HCT116 (cell line): ENCODE measurements around the gene LEKR1. TPM values are rescaled to one million over a fixed set of nuclear protein-coding genes. Genes with fewer than 3 reads are reported as not detected.

Source experiments
- ATAC-seq: fragments of 200-7000 bp; cut with Tn5 transposase; 2 replicates; pipeline ENCODE4 v1.9.1; 2020; ENCODE audit warnings: mild to moderate bottlenecking, moderate library complexity
- BruUV-seq: library from RNA; stranded (reverse); fragments of 400-500 nt; replicated peaks from 2 replicates; lab custom pipeline; 2021; lab: Mats Ljungman, UMichigan
- CTCF ChIA-PET: fragments of 300-600 bp; sonication (Branson Sonifier 250); formaldehyde crosslinking; loops from one replicate; lab custom pipeline; 2021; ENCODE audit warnings: antibody characterized with exemption; lab: Charles Lee
- POLR2A ChIA-PET: fragments of 300-600, 350-600 bp; sonication (Branson Sonifier 250); formaldehyde crosslinking; loops from one replicate; lab custom pipeline; 2021; ENCODE audit warnings: antibody characterized with exemption; lab: Charles Lee
- RAD21 ChIA-PET, 2 experiments: fragments of 300-600 bp; sonication (Branson Sonifier 250); formaldehyde crosslinking; loops; one replicate each; lab custom pipeline; 2023; ENCODE audit warnings: low total read pairs in 2 of 2; ENCODE audit not compliant: uncharacterized antibody in 2 of 2, unreplicated experiment in 2 of 2, low non-redundant PET in 1 of 2; lab: Charles Lee
- DNase-seq: peaks from one replicate; pipeline ENCODE4 v3.0.0-alpha.2; 2010; ENCODE audit warnings: low read depth, low spot score
- H2AFZ ChIP-seq: fragments of 200-600 bp; shearing (Covaris generic), sonication (generic); 2 replicates; pipeline ENCODE4 v1.6.1; 2017; ENCODE audit warnings: low read depth, mixed run types, mixed read lengths, antibody characterized with exemption, low read length; ENCODE audit not compliant: poor library complexity, severe bottlenecking
- H3K27ac ChIP-seq: 2 replicates; pipeline ENCODE4 v1.5.1; 2012; ENCODE audit warnings: low read depth, low read length
- H3K27me3 ChIP-seq: fragments of 200-600 bp; sonication (generic); 2 replicates; pipeline ENCODE4 v1.6.1; 2016; ENCODE audit warnings: mixed run types, low read length, mixed read lengths; ENCODE audit not compliant: insufficient read depth
- H3K36me3 ChIP-seq, 2 experiments: fragments of 200-500 bp in 1 of 2; fragments of 200-600 bp in 1 of 2; sonication (Bioruptor generic) in 1 of 2; sonication (generic) in 1 of 2; 2 replicates each; pipeline versions ENCODE4 v1.5.1 to v1.6.1; 2014 to 2016; ENCODE audit warnings: low read length in 2 of 2, inconsistent platforms in 1 of 2, mixed read lengths in 1 of 2, mixed run types in 1 of 2; ENCODE audit not compliant: insufficient read depth in 2 of 2, control insufficient read depth in 1 of 2
- H3K4me1 ChIP-seq, 2 experiments: fragments of 200-600 bp in 1 of 2; sonication (generic) in 1 of 2; 2 replicates each; pipeline versions ENCODE4 v1.5.1 to v1.6.1; 2012 to 2017; ENCODE audit warnings: low read length in 2 of 2, inconsistent platforms in 1 of 2, mild to moderate bottlenecking in 1 of 2, mixed read lengths in 1 of 2, mixed run types in 1 of 2, moderate library complexity in 1 of 2; ENCODE audit not compliant: insufficient read depth in 2 of 2, control insufficient read depth in 1 of 2
- H3K4me2 ChIP-seq: fragments of 200-600 bp; sonication (generic); 2 replicates; pipeline ENCODE4 v1.6.1; 2017; ENCODE audit warnings: mixed run types, low read length, mixed read lengths
- H3K4me3 ChIP-seq, 2 experiments: fragments of 200-600 bp in 1 of 2; sonication (generic) in 1 of 2; replicated peaks in 1 of 2; 2 replicates each; pipeline ENCODE4 v1.5.1; 2011 to 2016; ENCODE audit warnings: low read length in 2 of 2, control low read depth in 1 of 2, low read depth in 1 of 2, mild to moderate bottlenecking in 1 of 2, mixed read lengths in 1 of 2, mixed run types in 1 of 2
- H3K79me2 ChIP-seq: fragments of 200-600 bp; sonication (generic); 2 replicates; pipeline ENCODE4 v1.6.1; 2017; ENCODE audit warnings: mild to moderate bottlenecking, mixed run types, low read length, moderate library complexity, mixed read lengths; ENCODE audit not compliant: insufficient read depth
- H3K9ac ChIP-seq: fragments of 200-600 bp; sonication (generic); 2 replicates; pipeline ENCODE4 v1.6.1; 2016; ENCODE audit warnings: low read length, mixed read lengths
- H3K9me2 ChIP-seq: fragments of 200-600 bp; sonication (generic), shearing (Covaris generic); 2 replicates; pipeline ENCODE4 v1.6.1; 2017; ENCODE audit warnings: mixed run types, mild to moderate bottlenecking, moderate library complexity; ENCODE audit not compliant: insufficient read depth
- H3K9me3 ChIP-seq, 2 experiments: fragments of 200-500 bp in 1 of 2; fragments of 200-600 bp in 1 of 2; sonication (Bioruptor generic) in 1 of 2; sonication (generic) in 1 of 2; 2 replicates each; pipeline ENCODE4 v1.6.1; 2014 to 2017; ENCODE audit warnings: low read length in 2 of 2, mixed read lengths in 2 of 2, inconsistent platforms in 1 of 2, low read depth in 1 of 2, mild to moderate bottlenecking in 1 of 2, mixed run types in 1 of 2, moderate library complexity in 1 of 2; ENCODE audit not compliant: control insufficient read depth in 1 of 2, insufficient read depth in 1 of 2
- H4K20me1 ChIP-seq: fragments of 200-600 bp; sonication (generic), shearing (Covaris generic); 2 replicates; pipeline ENCODE4 v1.6.1; 2017; ENCODE audit warnings: mixed run types, mild to moderate bottlenecking, moderate library complexity; ENCODE audit not compliant: insufficient read depth
- CBX3 ChIP-seq: IDR thresholded peaks from 2 replicates; pipeline ENCODE4 v1.6.1; 2012; ENCODE audit warnings: low read depth
- EGR1 ChIP-seq: IDR thresholded peaks from 2 replicates; pipeline ENCODE4 v1.6.1; 2012; ENCODE audit warnings: low read depth
- ELF1 ChIP-seq: IDR thresholded peaks from 2 replicates; pipeline ENCODE4 v1.6.1; 2012; ENCODE audit warnings: low read depth, borderline replicate concordance
- EZH2 ChIP-seq: fragments of 200-600 bp; sonication (generic); IDR thresholded peaks from 2 replicates; pipeline ENCODE4 v1.6.1; 2017; ENCODE audit warnings: antibody characterized with exemption, mixed run types
- POLR2A ChIP-seq: IDR thresholded peaks from 2 replicates; pipeline ENCODE4 v1.7.0; 2011; ENCODE audit warnings: borderline replicate concordance; ENCODE audit not compliant: insufficient read depth, insufficient read length; ENCODE audit errors: extremely low read depth
- POLR2AphosphoS5 ChIP-seq: IDR thresholded peaks from 2 replicates; pipeline ENCODE4 v1.6.1; 2011; ENCODE audit warnings: mild to moderate bottlenecking, low read depth, low read length, moderate library complexity
- SIN3A ChIP-seq: IDR thresholded peaks from 2 replicates; pipeline ENCODE4 v1.6.1; 2012; ENCODE audit warnings: low read depth
- SP1 ChIP-seq: IDR thresholded peaks from 2 replicates; pipeline ENCODE4 v1.6.1; 2012; ENCODE audit warnings: low read depth
- SRF ChIP-seq: IDR thresholded peaks from 2 replicates; pipeline ENCODE4 v1.6.1; 2012; ENCODE audit warnings: low read depth
- YY1 ChIP-seq: IDR thresholded peaks from 2 replicates; pipeline ENCODE4 v1.6.1; 2011; ENCODE audit warnings: low read length, low read depth, moderate library complexity, mild to moderate bottlenecking; ENCODE audit not compliant: insufficient replicate concordance; ENCODE audit errors: extremely low read depth
- intact Hi-C: fragments of 100-400 bp; cut with micrococcal nuclease; formaldehyde crosslinking; loops from 2 replicates; pipeline ENCODE4 v1.10.0; 2022
- total RNA-seq: library from RNA; stranded (reverse); gene quantifications from one replicate; pipeline ENCODE4 v1.2.1, GENCODE V29; 2021; ENCODE audit not compliant: unreplicated experiment
- TF ChIP-seq, protein P1 (sequence below): IDR thresholded peaks from 2 replicates; pipeline ENCODE4 v1.6.1; 2011; ENCODE audit warnings: mild to moderate bottlenecking, low read length, moderate library complexity; ENCODE audit not compliant: insufficient replicate concordance; ENCODE audit errors: extremely low read depth
- TF ChIP-seq, protein P2 (sequence below): IDR thresholded peaks from 2 replicates; pipeline ENCODE4 v1.6.1; 2012
- TF ChIP-seq, protein P3 (sequence below): IDR thresholded peaks from 2 replicates; pipeline ENCODE4 v1.6.1; 2012; ENCODE audit warnings: low read depth

The LEKR1 gene
- total RNA-seq, 1 experiment from 2014 or later: 2.1 TPM

DNA sequence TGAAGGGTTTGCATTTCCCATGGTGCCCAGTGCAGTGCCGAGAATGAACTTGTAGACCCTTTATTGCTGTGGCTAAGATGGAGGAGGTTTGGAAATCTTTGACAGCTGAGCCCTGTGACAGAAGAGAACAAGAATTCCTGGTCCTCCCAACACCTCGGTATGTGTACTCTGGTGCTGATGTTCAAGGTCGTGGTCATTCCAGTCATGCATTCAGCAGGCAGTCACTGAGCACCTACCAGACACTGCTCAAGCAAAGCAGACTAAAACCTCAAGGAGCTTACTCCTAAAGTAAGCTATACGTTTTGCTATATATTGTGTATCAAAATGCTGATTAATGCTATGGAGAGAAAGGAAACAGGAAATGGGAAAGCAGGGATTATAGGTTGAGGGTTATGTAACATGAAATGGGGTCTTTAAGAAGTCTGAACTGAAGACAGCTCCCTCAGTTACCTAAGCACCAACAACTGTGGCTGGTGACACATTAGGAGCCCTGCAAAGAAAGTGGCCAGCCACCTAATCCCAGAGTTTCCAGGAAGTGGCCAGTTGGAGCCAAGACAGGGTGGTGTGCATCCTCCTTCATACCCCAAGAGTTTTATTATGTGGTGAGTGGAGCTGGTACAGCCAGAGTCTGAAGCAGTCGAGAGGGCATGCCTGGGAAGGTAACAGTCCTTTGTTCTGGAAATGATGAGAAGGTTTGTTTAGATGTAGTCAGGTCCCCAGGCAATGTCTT, 268.8 kb downstream of the LEKR1 start:
- no peak for DNase-seq
- no peaks in the 10 kb centered on the region for H3K9me3 ChIP-seq
- no peaks in the 10 kb centered on the region for H3K79me2 ChIP-seq
- BruUV-seq: no TSS peak
- H2AFZ ChIP-seq: no peak overlapping the region
- RAD21 ChIA-PET: no interaction called here
- no peaks in the 10 kb centered on the region for H4K20me1 ChIP-seq
- CTCF ChIA-PET: interaction anchor here (1.4 kb wide), 1 partner anchor 13 kb away, joined by 3 read pairs; no protein-coding TSS in a partner anchor
- no peak overlapping the region for H3K4me3 ChIP-seq
- no peaks in the 10 kb centered on the region for H3K36me3 ChIP-seq
- peaks cover 0 to 10% of the 10 kb centered on the region in 2 experiments; a peak in 2 of 4 replicates for H3K4me1 ChIP-seq
- POLR2A ChIA-PET: no interaction called here
- TF ChIP-seq ELF1: no peak
- TF ChIP-seq SRF: no peak
- no peak for TF ChIP-seq POLR2AphosphoS5
- TF ChIP-seq SIN3A: no peak
- no peak for TF ChIP-seq YY1
- no peak for TF ChIP-seq EZH2
- TF ChIP-seq POLR2A: no peak
- no peak for TF ChIP-seq CBX3
- no peak for TF ChIP-seq EGR1
- TF ChIP-seq, protein P1, sequence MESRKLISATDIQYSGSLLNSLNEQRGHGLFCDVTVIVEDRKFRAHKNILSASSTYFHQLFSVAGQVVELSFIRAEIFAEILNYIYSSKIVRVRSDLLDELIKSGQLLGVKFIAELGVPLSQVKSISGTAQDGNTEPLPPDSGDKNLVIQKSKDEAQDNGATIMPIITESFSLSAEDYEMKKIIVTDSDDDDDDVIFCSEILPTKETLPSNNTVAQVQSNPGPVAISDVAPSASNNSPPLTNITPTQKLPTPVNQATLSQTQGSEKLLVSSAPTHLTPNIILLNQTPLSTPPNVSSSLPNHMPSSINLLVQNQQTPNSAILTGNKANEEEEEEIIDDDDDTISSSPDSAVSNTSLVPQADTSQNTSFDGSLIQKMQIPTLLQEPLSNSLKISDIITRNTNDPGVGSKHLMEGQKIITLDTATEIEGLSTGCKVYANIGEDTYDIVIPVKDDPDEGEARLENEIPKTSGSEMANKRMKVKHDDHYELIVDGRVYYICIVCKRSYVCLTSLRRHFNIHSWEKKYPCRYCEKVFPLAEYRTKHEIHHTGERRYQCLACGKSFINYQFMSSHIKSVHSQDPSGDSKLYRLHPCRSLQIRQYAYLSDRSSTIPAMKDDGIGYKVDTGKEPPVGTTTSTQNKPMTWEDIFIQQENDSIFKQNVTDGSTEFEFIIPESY: no peak
- no peak for TF ChIP-seq SP1
- TF ChIP-seq, protein P2, sequence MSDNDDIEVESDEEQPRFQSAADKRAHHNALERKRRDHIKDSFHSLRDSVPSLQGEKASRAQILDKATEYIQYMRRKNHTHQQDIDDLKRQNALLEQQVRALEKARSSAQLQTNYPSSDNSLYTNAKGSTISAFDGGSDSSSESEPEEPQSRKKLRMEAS: no peak
- TF ChIP-seq, protein P3, sequence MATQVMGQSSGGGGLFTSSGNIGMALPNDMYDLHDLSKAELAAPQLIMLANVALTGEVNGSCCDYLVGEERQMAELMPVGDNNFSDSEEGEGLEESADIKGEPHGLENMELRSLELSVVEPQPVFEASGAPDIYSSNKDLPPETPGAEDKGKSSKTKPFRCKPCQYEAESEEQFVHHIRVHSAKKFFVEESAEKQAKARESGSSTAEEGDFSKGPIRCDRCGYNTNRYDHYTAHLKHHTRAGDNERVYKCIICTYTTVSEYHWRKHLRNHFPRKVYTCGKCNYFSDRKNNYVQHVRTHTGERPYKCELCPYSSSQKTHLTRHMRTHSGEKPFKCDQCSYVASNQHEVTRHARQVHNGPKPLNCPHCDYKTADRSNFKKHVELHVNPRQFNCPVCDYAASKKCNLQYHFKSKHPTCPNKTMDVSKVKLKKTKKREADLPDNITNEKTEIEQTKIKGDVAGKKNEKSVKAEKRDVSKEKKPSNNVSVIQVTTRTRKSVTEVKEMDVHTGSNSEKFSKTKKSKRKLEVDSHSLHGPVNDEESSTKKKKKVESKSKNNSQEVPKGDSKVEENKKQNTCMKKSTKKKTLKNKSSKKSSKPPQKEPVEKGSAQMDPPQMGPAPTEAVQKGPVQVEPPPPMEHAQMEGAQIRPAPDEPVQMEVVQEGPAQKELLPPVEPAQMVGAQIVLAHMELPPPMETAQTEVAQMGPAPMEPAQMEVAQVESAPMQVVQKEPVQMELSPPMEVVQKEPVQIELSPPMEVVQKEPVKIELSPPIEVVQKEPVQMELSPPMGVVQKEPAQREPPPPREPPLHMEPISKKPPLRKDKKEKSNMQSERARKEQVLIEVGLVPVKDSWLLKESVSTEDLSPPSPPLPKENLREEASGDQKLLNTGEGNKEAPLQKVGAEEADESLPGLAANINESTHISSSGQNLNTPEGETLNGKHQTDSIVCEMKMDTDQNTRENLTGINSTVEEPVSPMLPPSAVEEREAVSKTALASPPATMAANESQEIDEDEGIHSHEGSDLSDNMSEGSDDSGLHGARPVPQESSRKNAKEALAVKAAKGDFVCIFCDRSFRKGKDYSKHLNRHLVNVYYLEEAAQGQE: no peak
- no peak overlapping the region for H3K27ac ChIP-seq
- H3K9me2 ChIP-seq: no peaks in the 10 kb centered on the region
- no peak overlapping the region for H3K4me2 ChIP-seq
- no peaks in the 10 kb centered on the region for H3K27me3 ChIP-seq
- intact Hi-C loops: no loop called here
- ATAC-seq: no peak
- H3K9ac ChIP-seq: no peak overlapping the region
